HepG2 (cell line): ENCODE measurements around the gene FRMD6. TPM values are rescaled to one million over a fixed set of nuclear protein-coding genes. Genes with fewer than 3 reads are reported as not detected.
A peak's percentile ranks its signal among the peaks of the same experiment; 100 is the strongest.

ENCODE experiments used
- CSRNP2 ChIP-seq: sonication (generic); formaldehyde crosslinking; conservative IDR thresholded peaks from 2 replicates; pipeline ENCODE4 v1.8.0; 2022; ENCODE audit warnings: low read depth, missing genetic modification reagents
- HDAC6 ChIP-seq: fragments of 200-600 bp; sonication (generic); IDR thresholded peaks from 2 replicates; pipeline ENCODE4 v1.7.0; 2017; ENCODE audit warnings: mild to moderate bottlenecking, antibody characterized with exemption, low read length, low read depth
- HNF4A ChIP-seq: sonication (generic); formaldehyde crosslinking; IDR thresholded peaks from 2 replicates; pipeline ENCODE4 v1.4.0; 2020; ENCODE audit warnings: missing genetic modification reagents
- HNRNPLL ChIP-seq: fragments of 200-400 bp; formaldehyde crosslinking; IDR thresholded peaks from 2 replicates; pipeline ENCODE4 v1.6.1; 2017; ENCODE audit warnings: mild to moderate bottlenecking, low read depth, low read length; ENCODE audit not compliant: poor library complexity, severe bottlenecking
- HOXA9 ChIP-seq: sonication (generic); formaldehyde crosslinking; IDR thresholded peaks from 2 replicates; pipeline ENCODE4 v1.8.1; 2022; ENCODE audit warnings: missing genetic modification reagents, mild to moderate bottlenecking, moderate library complexity, borderline replicate concordance
- IKZF4 ChIP-seq: sonication (generic); formaldehyde crosslinking; IDR thresholded peaks from 2 replicates; pipeline ENCODE4 v1.5.1; 2020; ENCODE audit warnings: borderline replicate concordance, mild to moderate bottlenecking, low read depth, missing genetic modification reagents; ENCODE audit errors: not compliant biosample characterization
- JDP2 ChIP-seq: sonication (generic); formaldehyde crosslinking; IDR thresholded peaks from 2 replicates; pipeline ENCODE4 v1.8.1; 2022; ENCODE audit warnings: missing genetic modification reagents, borderline replicate concordance
- KAT7 ChIP-seq: IDR thresholded peaks from 2 replicates; pipeline ENCODE4 v1.6.1; 2018; ENCODE audit warnings: borderline replicate concordance, missing compliant biosample characterization
- MAFF ChIP-seq: IDR thresholded peaks from 2 replicates; pipeline ENCODE4 v1.6.1; 2011; ENCODE audit warnings: low read depth, low read length, improper control_type of control experiment
- NAIF1 ChIP-seq: sonication (generic); formaldehyde crosslinking; IDR thresholded peaks from 2 replicates; pipeline ENCODE4 v1.5.0; 2020; ENCODE audit warnings: mild to moderate bottlenecking, missing genetic modification reagents, borderline replicate concordance
- PAX8 ChIP-seq: sonication (generic); formaldehyde crosslinking; IDR thresholded peaks from 2 replicates; pipeline ENCODE4 v1.8.0; 2022; ENCODE audit warnings: mild to moderate bottlenecking, missing genetic modification reagents, borderline replicate concordance
- PHF5A ChIP-seq: IDR thresholded peaks from one replicate; pipeline ENCODE4 v1.6.1; 2018; ENCODE audit warnings: low read depth, missing genetic modification reagents; ENCODE audit not compliant: unreplicated experiment
- PLRG1 ChIP-seq: fragments of 450-650 bp; conservative IDR thresholded peaks from 2 replicates; pipeline ENCODE4 v1.6.1; 2016
- RAD51 ChIP-seq: fragments of 450-650 bp; IDR thresholded peaks from 2 replicates; pipeline ENCODE4 v1.6.1; 2016; ENCODE audit warnings: borderline replicate concordance
- RARA ChIP-seq: IDR thresholded peaks from 2 replicates; pipeline ENCODE4 v1.6.1; 2016; ENCODE audit warnings: missing genetic modification reagents, missing compliant biosample characterization
- TCF7L2 ChIP-seq: IDR thresholded peaks from 2 replicates; pipeline ENCODE4 v1.6.1; 2011; ENCODE audit warnings: mild to moderate bottlenecking, low read depth, low read length, moderate library complexity
- U2AF2 ChIP-seq: fragments of 200-400 bp; formaldehyde crosslinking; IDR thresholded peaks from 2 replicates; pipeline ENCODE4 v1.6.1; 2017; ENCODE audit warnings: low read depth, mild to moderate bottlenecking, low read length
- ZNF121 ChIP-seq: sonication (generic); formaldehyde crosslinking; IDR thresholded peaks from 2 replicates; pipeline ENCODE4 v1.5.0; 2020; ENCODE audit warnings: mild to moderate bottlenecking, missing genetic modification reagents
- ZNF260 ChIP-seq: sonication (generic); formaldehyde crosslinking; IDR thresholded peaks from 2 replicates; pipeline ENCODE4 v1.4.0; 2020; ENCODE audit warnings: missing genetic modification reagents, low read depth, mild to moderate bottlenecking, borderline replicate concordance
- ZNF3 ChIP-seq: IDR thresholded peaks from 2 replicates; pipeline ENCODE4 v1.7.0; 2017; ENCODE audit warnings: inconsistent platforms
- ZNF670 ChIP-seq: sonication (generic); formaldehyde crosslinking; IDR thresholded peaks from 2 replicates; pipeline ENCODE4 v1.8.0; 2022; ENCODE audit warnings: mild to moderate bottlenecking, missing genetic modification reagents, borderline replicate concordance
- polyA plus RNA-seq, 8 experiments: library from polyadenylated mRNA; depleted of rRNA in 3 of 8; stranded (reverse) in 7 of 8; unstranded in 1 of 8; fragments of >200 nt; fragmentation: Illumina TruSeq in 4 of 8; extraction: Trizol in 4 of 8; gene quantifications; 2 replicates each; pipeline versions ENCODE4 v1.2.1 to v1.2.3, GENCODE V29; 2011 to 2016; ENCODE audit warnings: low read depth in 4 of 8, missing spikeins in 1 of 8, mixed read lengths in 1 of 8; ENCODE audit not compliant: insufficient read depth in 1 of 8
- total RNA-seq, 5 experiments: library from RNA; depleted of rRNA; stranded (reverse); fragments of >200 nt; fragmentation: Illumina TruSeq; extraction: Trizol; gene quantifications; 2 replicates each; pipeline ENCODE4 v1.2.3, GENCODE V29; 2016; ENCODE audit warnings: low read depth in 1 of 5
- TF ChIP-seq, protein P1 (sequence below): sonication (generic); formaldehyde crosslinking; IDR thresholded peaks from 2 replicates; pipeline ENCODE4 v1.5.1; 2020; ENCODE audit warnings: missing genetic modification reagents, mild to moderate bottlenecking, borderline replicate concordance
- TF ChIP-seq, protein P2 (sequence below): IDR thresholded peaks from 2 replicates; pipeline ENCODE4 v1.6.1; 2016; ENCODE audit warnings: mild to moderate bottlenecking
- TF ChIP-seq, protein P3 (sequence below), 2 experiments: sonication (generic) in 1 of 2; formaldehyde crosslinking in 1 of 2; IDR thresholded peaks; 2 replicates each; pipeline versions ENCODE4 v1.5.1 to v1.6.1; 2011 to 2020; ENCODE audit warnings: borderline replicate concordance in 1 of 2, low read depth in 1 of 2, low read length in 1 of 2, mild to moderate bottlenecking in 1 of 2, missing genetic modification reagents in 1 of 2, moderate library complexity in 1 of 2

FRMD6 gene
- total and polyA plus RNA-seq, 2 of the 13 experiments (the other 11 are each of a cell fraction or from before 2014, with no cell fraction given) = 2.4 to 5.4 TPM

DNA sequence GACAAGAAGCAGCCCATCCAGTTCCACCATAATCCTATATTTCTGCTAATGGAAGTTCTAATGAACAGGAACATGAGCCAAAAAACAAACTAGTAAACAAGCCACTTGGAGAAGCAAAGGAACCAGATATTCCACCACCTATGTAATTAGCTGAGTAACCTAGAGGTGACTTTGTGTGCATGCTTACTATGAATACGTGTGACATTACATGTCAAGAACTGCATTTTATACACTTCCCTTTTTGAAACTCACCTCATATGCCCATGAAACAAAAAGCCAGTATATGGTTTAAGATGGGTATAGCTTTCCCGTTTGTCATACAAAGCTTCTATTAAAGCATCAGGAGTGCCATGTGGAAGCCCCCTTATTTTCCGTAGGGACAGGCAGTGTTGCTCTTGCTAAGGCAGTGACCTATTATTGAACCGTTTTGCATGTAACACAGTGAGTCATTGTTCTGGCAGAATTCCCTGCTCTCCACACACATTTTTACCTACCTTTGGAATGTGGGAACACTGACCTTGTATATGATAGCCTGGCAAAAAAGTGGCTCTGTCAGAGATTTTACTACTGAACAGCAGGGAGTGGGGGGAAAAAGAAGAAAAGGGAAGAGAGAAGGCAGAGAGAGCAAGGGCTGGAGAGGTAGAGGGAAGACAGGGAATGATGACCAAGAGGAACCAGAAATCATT lies 34.8 kb upstream of the FRMD6 start (continued):
- no peak for TF ChIP-seq PAX8 (CRISPR knock-in tag)
- peak; percentile 37; the same call in 1 of the 2 replicates for TF ChIP-seq HNF4A
- TF ChIP-seq HNRNPLL = no peak
- peak; percentile 90 for TF ChIP-seq RARA (CRISPR knock-in tag)
- TF ChIP-seq CSRNP2 (CRISPR knock-in tag) = no peak
- TF ChIP-seq MAFF = peak; percentile 26; the same call in 1 of the 2 replicates
- TF ChIP-seq NAIF1 (CRISPR knock-in tag) = no peak
- TF ChIP-seq ZNF121 (CRISPR knock-in tag) = no peak
- TF ChIP-seq, protein P1, sequence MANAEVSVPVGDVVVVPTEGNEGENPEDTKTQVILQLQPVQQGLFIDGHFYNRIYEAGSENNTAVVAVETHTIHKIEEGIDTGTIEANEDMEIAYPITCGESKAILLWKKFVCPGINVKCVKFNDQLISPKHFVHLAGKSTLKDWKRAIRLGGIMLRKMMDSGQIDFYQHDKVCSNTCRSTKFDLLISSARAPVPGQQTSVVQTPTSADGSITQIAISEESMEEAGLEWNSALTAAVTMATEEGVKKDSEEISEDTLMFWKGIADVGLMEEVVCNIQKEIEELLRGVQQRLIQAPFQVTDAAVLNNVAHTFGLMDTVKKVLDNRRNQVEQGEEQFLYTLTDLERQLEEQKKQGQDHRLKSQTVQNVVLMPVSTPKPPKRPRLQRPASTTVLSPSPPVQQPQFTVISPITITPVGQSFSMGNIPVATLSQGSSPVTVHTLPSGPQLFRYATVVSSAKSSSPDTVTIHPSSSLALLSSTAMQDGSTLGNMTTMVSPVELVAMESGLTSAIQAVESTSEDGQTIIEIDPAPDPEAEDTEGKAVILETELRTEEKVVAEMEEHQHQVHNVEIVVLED = no peak
- TF ChIP-seq IKZF4 (CRISPR knock-in tag) = no peak
- TF ChIP-seq RAD51 = no peak
- TF ChIP-seq KAT7 = no peak
- TF ChIP-seq ZNF3 (CRISPR knock-in tag) = no peak
- TF ChIP-seq PHF5A (CRISPR knock-in tag) = no peak
- TF ChIP-seq, protein P2, sequence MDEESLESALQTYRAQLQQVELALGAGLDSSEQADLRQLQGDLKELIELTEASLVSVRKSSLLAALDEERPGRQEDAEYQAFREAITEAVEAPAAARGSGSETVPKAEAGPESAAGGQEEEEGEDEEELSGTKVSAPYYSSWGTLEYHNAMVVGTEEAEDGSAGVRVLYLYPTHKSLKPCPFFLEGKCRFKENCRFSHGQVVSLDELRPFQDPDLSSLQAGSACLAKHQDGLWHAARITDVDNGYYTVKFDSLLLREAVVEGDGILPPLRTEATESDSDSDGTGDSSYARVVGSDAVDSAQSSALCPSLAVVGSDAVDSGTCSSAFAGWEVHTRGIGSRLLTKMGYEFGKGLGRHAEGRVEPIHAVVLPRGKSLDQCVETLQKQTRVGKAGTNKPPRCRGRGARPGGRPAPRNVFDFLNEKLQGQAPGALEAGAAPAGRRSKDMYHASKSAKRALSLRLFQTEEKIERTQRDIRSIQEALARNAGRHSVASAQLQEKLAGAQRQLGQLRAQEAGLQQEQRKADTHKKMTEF (CRISPR knock-in tag) = no peak
- TF ChIP-seq PLRG1 = no peak
- TF ChIP-seq, protein P3, sequence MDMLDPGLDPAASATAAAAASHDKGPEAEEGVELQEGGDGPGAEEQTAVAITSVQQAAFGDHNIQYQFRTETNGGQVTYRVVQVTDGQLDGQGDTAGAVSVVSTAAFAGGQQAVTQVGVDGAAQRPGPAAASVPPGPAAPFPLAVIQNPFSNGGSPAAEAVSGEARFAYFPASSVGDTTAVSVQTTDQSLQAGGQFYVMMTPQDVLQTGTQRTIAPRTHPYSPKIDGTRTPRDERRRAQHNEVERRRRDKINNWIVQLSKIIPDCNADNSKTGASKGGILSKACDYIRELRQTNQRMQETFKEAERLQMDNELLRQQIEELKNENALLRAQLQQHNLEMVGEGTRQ (IDR thresholded peaks at IDR 0.05; ENCODE audit: low read depth, low read length) = no peak
- TF ChIP-seq, protein P3 (CRISPR knock-in tag; IDR thresholded peaks at IDR 0.05; ENCODE audit: borderline replicate concordance) = no peak
- no peak for TF ChIP-seq U2AF2
- TF ChIP-seq ZNF260 (CRISPR knock-in tag) = no peak
- TF ChIP-seq ZNF670 (CRISPR knock-in tag) = no peak
- TF ChIP-seq TCF7L2 = no peak
- TF ChIP-seq HDAC6 = no peak
- TF ChIP-seq HOXA9 (CRISPR knock-in tag) = no peak
- TF ChIP-seq JDP2 (CRISPR knock-in tag) = no peak
